HEK293T (cell line): ENCODE data around the gene KCTD15.

ENCODE experiments used
- CTCF ChIA-PET: fragments of 350-600 bp; formaldehyde crosslinking; extraction: SDS; loops from one replicate; lab custom pipeline; 2021; ENCODE audit warnings: antibody characterized with exemption, inconsistent platforms; lab: Yijun Ruan, JAX
- POLR2A ChIA-PET: fragments of 350-600 bp; formaldehyde crosslinking; extraction: SDS; loops from one replicate; lab custom pipeline; 2020; ENCODE audit warnings: antibody characterized with exemption, inconsistent platforms; lab: Yijun Ruan, JAX
- DNase-seq: peaks from one replicate; pipeline ENCODE4 v3.0.0; 2012; ENCODE audit warnings: mixed read lengths; ENCODE audit errors: extremely low spot score
- ARNT ChIP-seq: fragments of 450-650 bp; IDR thresholded peaks from 2 replicates; pipeline ENCODE4 v1.6.1; 2017; ENCODE audit warnings: mild to moderate bottlenecking
- BHLHE40 ChIP-seq: fragments of 450-650 bp; IDR thresholded peaks from 2 replicates; pipeline ENCODE4 v1.6.1; 2016; ENCODE audit warnings: mild to moderate bottlenecking, moderate library complexity, borderline replicate concordance
- CTBP1 ChIP-seq: fragments of 450-650 bp; IDR thresholded peaks from 2 replicates; pipeline ENCODE4 v1.6.1; 2016; ENCODE audit warnings: borderline replicate concordance
- ELF4 ChIP-seq: fragments of 450-650 bp; IDR thresholded peaks from 2 replicates; pipeline ENCODE4 v1.6.1; 2017; ENCODE audit warnings: antibody characterized with exemption
- FOXA1 ChIP-seq: fragments of 450-650 bp; IDR thresholded peaks from 2 replicates; pipeline ENCODE4 v1.6.1; 2016; ENCODE audit warnings: mild to moderate bottlenecking
- FOXK2 ChIP-seq: fragments of 450-650 bp; IDR thresholded peaks from 2 replicates; pipeline ENCODE4 v1.6.1; 2016; ENCODE audit warnings: mild to moderate bottlenecking
- FOXM1 ChIP-seq: fragments of 450-650 bp; IDR thresholded peaks from 2 replicates; pipeline ENCODE4 v1.6.1; 2017; ENCODE audit warnings: mild to moderate bottlenecking, borderline replicate concordance
- HDGF ChIP-seq: fragments of 450-650 bp; IDR thresholded peaks from 2 replicates; pipeline ENCODE4 v1.6.1; 2017; ENCODE audit warnings: antibody characterized with exemption, borderline replicate concordance
- L3MBTL2 ChIP-seq: fragments of 450-650 bp; conservative IDR thresholded peaks from 2 replicates; pipeline ENCODE4 v1.6.1; 2016; ENCODE audit warnings: mild to moderate bottlenecking
- LEF1 ChIP-seq: fragments of 450-650 bp; IDR thresholded peaks from 2 replicates; pipeline ENCODE4 v1.6.1; 2017; ENCODE audit warnings: mild to moderate bottlenecking, borderline replicate concordance
- NFRKB ChIP-seq: fragments of 450-650 bp; IDR thresholded peaks from 2 replicates; pipeline ENCODE4 v1.6.1; 2016; ENCODE audit warnings: mild to moderate bottlenecking, moderate library complexity
- SP1 ChIP-seq: fragments of 450-650 bp; IDR thresholded peaks from 2 replicates; pipeline ENCODE4 v1.6.1; 2017
- SUZ12 ChIP-seq: fragments of 450-650 bp; IDR thresholded peaks from 2 replicates; pipeline ENCODE4 v1.6.1; 2016; ENCODE audit warnings: mild to moderate bottlenecking
- TARDBP ChIP-seq: fragments of 450-650 bp; IDR thresholded peaks from 2 replicates; pipeline ENCODE4 v1.6.1; 2016
- ZNF384 ChIP-seq: fragments of 450-650 bp; IDR thresholded peaks from 2 replicates; pipeline ENCODE4 v1.6.1; 2016
- TF ChIP-seq, protein P1 (sequence below): fragments of 450-650 bp; IDR thresholded peaks from 2 replicates; pipeline ENCODE4 v1.6.1; 2016

KCTD15 gene

DNA sequence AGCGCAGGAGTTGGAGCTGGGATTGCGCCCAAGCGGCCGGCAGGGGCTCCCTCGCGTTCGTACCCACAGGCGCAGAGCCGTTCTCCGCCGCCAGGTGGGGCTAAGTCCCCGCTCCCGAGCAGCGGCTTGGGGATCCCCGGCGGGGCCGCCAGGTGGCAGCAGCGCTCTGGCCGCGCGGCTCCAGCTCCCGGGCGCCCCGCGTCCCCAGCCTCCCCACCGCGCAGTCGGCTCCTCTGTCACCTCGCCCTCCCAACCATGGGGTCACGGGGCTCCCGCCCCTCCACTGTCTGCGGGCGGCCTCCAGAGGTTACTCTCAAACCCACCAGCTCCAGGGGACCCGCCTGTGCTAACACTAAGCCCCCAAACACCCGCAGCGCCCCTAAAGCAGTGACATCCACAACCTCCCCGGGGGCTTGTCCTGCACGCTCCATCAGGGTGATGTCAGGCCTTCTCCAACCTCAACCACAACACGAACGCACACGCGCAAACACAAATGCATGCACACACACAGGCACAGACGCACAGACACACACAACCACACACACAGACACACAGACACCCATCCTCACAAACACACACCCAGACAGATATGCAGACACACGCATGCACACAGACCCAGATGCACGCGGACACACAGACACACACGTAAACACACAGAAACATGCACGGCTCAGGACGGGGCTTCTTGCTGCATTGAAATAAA is 18.4 kb upstream of the KCTD15 start:
- POLR2A ChIA-PET, result interaction anchor here (1.2 to 1.9 kb wide), 2 partner anchors 16 to 19 kb away, joined by 4 to 10 read pairs; partner anchors contain the start of gene KCTD15
- TF ChIP-seq, protein P1, sequence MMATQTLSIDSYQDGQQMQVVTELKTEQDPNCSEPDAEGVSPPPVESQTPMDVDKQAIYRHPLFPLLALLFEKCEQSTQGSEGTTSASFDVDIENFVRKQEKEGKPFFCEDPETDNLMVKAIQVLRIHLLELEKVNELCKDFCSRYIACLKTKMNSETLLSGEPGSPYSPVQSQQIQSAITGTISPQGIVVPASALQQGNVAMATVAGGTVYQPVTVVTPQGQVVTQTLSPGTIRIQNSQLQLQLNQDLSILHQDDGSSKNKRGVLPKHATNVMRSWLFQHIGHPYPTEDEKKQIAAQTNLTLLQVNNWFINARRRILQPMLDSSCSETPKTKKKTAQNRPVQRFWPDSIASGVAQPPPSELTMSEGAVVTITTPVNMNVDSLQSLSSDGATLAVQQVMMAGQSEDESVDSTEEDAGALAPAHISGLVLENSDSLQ, result no peak
- no peak for TF ChIP-seq SP1
- no peak for TF ChIP-seq L3MBTL2
- CTCF ChIA-PET, result interaction anchor here (0.6 to 1.7 kb wide), 15 partner anchors 10 to 949 kb away, joined by 3 to 41 read pairs (median 3); no protein-coding TSS in a partner anchor
- DNase-seq, result peak; percentile 96

DNA sequence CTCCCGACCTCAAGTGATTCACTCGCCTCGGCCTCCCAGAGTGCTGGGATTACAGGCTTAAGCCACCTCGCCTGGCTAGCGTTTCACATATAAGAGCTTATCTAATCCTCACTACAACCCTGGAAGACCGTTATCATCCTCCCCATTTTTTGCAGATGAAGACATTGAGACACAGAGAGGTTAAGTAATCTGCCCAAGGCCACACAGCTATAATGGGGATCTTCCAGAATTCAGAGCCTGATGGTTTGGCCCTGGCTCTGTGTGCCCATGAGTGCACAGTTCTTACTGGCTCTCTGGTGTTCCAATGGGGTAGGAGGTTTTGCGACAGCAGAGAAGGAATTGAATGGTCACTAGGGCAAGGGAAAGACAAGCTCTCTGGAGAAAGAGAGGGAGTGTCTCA is 16.8 kb upstream of the KCTD15 start:
- no peak for DNase-seq
- ChIA-PET CTCF (interaction anchor here (1.0 kb wide), 1 partner anchor 362 kb away, joined by 3 read pairs; no protein-coding TSS in a partner anchor), POLR2A (no interaction called here)
- no peak for TF ChIP-seq ARNT
- no peak for TF ChIP-seq HDGF
- TF ChIP-seq SUZ12, result no peak
- no peak for TF ChIP-seq TARDBP
- TF ChIP-seq NFRKB, result no peak
- TF ChIP-seq, protein P1, result no peak
- TF ChIP-seq BHLHE40, result no peak
- no peak for TF ChIP-seq FOXM1
- no peak for TF ChIP-seq LEF1
- TF ChIP-seq CTBP1, result no peak
- TF ChIP-seq L3MBTL2, result no peak
- no peak for TF ChIP-seq SP1
- no peak for TF ChIP-seq ZNF384

DNA sequence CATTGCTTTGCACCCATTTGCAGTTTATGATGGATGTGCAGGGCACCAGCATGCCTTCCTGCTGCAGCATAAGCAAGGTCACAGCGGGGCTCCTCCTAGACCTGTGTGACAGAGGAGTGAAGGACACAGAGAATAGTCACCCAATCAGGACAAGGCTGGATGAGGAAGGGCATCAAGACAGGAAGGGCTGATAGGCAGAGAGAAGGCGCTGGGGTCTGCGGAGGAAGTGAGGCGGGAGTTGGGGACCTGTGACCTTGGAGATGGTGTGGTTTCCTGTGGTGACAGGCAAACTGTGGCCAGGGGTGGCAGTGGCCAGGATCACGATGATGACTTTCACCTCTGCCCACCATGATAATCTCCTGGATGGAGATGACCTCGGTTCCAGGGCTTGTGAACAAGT is 16.4 kb upstream of the KCTD15 start:
- CTCF ChIA-PET, result no interaction called here
- POLR2A ChIA-PET, result no interaction called here
- TF ChIP-seq FOXA1 (no peak), CTBP1 (no peak), ZNF384 (no peak), FOXK2 (no peak), FOXM1 (no peak), ARNT (no peak), SUZ12 (no peak), SP1 (no peak), ELF4 (no peak), LEF1 (no peak), BHLHE40 (no peak), TARDBP (no peak), NFRKB (no peak), L3MBTL2 (no peak), HDGF (no peak)
- TF ChIP-seq, protein P1, result no peak
- DNase-seq, result no peak

- POLR2A ChIA-PET, result no interaction called here
- CTCF ChIA-PET, result no interaction called here
- TF ChIP-seq LEF1 (no peak), NFRKB (no peak), ARNT (no peak), TARDBP (no peak), FOXM1 (no peak), BHLHE40 (no peak), SUZ12 (no peak), FOXA1 (no peak), CTBP1 (no peak), FOXK2 (no peak), HDGF (no peak), ZNF384 (no peak), ELF4 (no peak), L3MBTL2 (no peak), SP1 (no peak)
- TF ChIP-seq, protein P1, result no peak
- DNase-seq, result no peak
These were observed 15.9 kb upstream of the KCTD15 start for GRCh38 chr19:33780746-33781145.

- ChIA-PET CTCF (no interaction called here), POLR2A (no interaction called here)
- TF ChIP-seq HDGF (no peak), CTBP1 (no peak), ARNT (no peak), FOXK2 (no peak), NFRKB (no peak), BHLHE40 (no peak), FOXM1 (no peak), SP1 (no peak), L3MBTL2 (no peak), FOXA1 (no peak), SUZ12 (no peak), LEF1 (no peak), ELF4 (no peak), ZNF384 (no peak), TARDBP (no peak)
- TF ChIP-seq, protein P1, result no peak
- no peak for DNase-seq
These were observed 15.2 kb upstream of the KCTD15 start for GRCh38 chr19:33781415-33781935.
